ENCODE measurements around the gene PACS2.

DNA sequence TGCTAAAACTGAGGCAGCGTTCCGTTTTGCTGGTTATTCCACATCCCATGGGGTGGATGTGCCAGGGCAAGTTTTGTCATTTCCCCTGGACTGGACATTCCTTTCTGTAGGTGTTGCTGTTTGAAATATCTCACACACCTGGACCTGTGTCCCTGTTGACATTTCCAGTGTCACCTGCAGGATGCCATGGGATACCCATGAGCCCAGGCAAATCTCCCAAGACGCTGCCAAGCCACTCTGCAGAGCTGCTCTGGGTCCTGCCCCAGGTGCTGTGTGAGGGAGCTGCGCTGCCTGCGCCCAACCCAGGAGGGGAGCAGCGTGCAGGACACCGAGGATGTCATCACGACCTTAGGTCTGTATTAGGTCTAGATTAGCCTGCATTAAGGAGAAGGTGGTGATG is 5.2 kb upstream of the PACS2 start:
- TF ChIP-seq, protein P1, sequence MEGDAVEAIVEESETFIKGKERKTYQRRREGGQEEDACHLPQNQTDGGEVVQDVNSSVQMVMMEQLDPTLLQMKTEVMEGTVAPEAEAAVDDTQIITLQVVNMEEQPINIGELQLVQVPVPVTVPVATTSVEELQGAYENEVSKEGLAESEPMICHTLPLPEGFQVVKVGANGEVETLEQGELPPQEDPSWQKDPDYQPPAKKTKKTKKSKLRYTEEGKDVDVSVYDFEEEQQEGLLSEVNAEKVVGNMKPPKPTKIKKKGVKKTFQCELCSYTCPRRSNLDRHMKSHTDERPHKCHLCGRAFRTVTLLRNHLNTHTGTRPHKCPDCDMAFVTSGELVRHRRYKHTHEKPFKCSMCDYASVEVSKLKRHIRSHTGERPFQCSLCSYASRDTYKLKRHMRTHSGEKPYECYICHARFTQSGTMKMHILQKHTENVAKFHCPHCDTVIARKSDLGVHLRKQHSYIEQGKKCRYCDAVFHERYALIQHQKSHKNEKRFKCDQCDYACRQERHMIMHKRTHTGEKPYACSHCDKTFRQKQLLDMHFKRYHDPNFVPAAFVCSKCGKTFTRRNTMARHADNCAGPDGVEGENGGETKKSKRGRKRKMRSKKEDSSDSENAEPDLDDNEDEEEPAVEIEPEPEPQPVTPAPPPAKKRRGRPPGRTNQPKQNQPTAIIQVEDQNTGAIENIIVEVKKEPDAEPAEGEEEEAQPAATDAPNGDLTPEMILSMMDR (IDR thresholded peaks at IDR 0.05; ENCODE audit: low read depth, low read length, missing input control), result no peak
- no peak for TF ChIP-seq HNF4G (IDR thresholded peaks at IDR 0.05)
- TF ChIP-seq RAD21 (IDR thresholded peaks at IDR 0.05), result no peak
- TF ChIP-seq TAF1 (conservative IDR thresholded peaks at IDR 0.05), result no peak
